GM12875 (cell line): ENCODE data around the gene BABAM1.
A peak's percentile ranks its signal among the peaks of the same experiment; 100 is the strongest.

Experiments
- H3K4me3 ChIP-seq: one replicate; pipeline ENCODE4 v1.5.1; 2011; ENCODE audit warnings: low read depth, low read length, control low read depth
- TF ChIP-seq, protein P1 (sequence below): IDR thresholded peaks from 2 replicates; pipeline ENCODE4 v1.5.1; 2011; ENCODE audit warnings: low read depth, mild to moderate bottlenecking, control low read depth, inconsistent platforms, low read length, moderate library complexity, borderline replicate concordance; ENCODE audit not compliant: insufficient read depth

BABAM1 gene

DNA sequence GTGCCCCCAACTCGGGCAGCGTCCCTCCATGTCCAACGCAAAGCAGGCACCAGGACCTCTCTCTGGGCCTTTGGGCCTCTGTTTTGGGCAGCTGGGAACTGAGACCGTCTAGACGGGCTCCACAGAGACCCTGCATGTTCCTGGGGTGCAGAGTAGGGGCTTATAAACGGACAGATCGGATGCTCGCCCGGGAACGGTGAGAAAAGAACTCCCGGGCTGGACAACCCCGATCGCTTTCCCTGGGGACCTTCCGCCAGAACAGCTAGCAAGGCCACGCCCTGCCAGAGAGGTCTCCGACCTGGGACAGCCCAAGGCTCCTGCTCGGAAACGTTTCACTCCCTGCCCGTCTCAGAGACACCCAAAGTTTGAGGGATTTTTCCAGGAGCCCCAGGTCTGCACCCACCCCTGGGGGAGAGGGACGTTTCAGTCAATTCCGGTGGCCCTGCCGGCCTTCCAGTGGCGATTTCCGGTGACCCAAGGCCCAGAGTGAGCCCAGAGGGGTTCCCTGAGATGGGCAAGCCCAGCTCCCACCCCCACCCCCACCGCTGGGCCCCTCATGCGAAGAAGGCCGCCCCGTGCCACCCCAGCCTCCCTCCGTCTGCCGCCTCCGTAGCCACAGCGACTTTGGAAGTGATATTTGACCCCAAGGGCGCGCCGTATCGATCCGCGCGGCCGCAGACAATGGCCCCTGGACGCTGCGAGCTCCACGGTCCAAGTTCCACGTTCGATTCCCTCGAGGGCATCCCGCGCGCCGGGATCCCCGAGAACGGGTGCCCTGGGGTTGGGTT is 23.2 kb upstream of the BABAM1 start:
- TF ChIP-seq, protein P1, sequence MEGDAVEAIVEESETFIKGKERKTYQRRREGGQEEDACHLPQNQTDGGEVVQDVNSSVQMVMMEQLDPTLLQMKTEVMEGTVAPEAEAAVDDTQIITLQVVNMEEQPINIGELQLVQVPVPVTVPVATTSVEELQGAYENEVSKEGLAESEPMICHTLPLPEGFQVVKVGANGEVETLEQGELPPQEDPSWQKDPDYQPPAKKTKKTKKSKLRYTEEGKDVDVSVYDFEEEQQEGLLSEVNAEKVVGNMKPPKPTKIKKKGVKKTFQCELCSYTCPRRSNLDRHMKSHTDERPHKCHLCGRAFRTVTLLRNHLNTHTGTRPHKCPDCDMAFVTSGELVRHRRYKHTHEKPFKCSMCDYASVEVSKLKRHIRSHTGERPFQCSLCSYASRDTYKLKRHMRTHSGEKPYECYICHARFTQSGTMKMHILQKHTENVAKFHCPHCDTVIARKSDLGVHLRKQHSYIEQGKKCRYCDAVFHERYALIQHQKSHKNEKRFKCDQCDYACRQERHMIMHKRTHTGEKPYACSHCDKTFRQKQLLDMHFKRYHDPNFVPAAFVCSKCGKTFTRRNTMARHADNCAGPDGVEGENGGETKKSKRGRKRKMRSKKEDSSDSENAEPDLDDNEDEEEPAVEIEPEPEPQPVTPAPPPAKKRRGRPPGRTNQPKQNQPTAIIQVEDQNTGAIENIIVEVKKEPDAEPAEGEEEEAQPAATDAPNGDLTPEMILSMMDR = no peak

DNA sequence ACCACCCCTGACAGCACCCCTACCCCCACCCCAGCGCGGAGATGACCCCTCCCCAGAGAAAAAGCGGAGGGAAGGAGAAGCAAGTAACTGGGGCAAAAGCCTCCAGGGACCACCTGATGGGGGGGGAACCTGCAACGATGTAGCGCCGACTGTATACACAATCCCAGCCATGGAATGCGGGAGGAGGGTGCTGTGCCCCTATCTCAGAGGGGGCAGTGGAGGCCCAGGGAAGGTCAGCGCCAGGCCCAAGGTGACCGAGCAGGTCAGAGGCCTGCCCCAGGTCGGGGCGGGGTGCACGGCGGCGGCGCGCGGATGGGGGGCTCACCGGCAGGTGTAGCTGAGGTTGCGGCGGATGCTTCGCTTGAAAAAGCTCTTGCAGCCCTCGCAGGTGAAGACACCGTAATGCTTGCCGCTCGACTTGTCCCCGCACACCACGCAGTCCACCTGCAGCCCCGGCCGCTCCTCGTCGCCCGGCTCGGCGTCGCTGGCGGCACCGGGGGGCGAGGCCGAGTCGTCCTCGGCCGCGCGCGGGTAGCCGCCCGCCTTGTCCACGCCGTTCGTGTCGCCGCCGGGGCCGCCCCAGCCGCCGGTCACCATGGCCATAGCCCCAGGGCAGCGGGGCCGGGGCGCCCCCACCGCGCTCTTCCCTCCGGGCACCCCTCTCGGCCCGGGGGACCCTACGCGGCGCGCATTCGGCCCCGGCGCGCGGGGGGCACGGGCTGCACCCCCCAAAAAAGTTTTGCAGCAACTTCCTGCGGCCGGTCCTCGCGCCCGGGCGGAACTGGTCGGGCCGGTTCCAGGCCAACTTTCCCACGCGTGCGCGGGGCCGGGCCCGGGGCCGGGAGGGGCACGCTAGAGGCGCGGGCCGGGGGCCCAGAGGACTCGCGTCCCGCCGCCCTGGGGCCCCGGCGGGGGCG is 22.4 kb upstream of the BABAM1 start:
- TF ChIP-seq, protein P1 = no peak

More for the DNA sequence above, 23.2 kb upstream of the BABAM1 start:
- H3K4me3 ChIP-seq = peak overlapping the region; percentile 68

DNA sequence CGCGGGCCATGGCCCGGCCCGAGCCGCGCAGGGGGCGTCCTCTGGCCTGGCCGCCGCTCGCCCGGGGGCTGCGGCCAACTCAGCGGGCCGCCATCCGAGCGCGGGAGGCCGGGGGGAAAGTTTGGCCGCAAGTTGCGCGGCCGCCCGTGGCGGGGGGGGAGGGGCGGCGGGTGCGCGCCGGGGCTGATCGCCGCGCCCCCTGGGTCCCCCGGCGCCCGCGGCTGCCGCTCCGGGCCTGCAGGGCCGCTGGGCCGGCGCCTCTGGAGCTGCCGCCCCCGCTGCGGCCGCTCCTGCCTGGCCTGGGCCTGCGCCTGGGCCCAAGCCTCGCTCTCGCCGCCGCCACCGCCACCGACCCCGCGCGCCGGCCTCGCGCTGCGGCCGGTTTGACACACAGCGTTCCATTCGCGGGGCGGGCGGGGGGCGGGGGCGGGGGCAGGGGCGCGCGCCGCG is 21.7 kb upstream of the BABAM1 start, which contains the start of gene NR2F6:
NR2F6 (minus strand) TSS at position 385 of the 450 bp plus-strand sequence. CDS start 699 bp downstream, outside the sequence.
- H3K4me3 ChIP-seq = peak within 1 kb of the TSS; percentile 68
- TF ChIP-seq, protein P1 = no peak

More for the DNA sequence above, 22.4 kb upstream of the BABAM1 start:
- H3K4me3 ChIP-seq = peak overlapping the region; percentile 68

DNA sequence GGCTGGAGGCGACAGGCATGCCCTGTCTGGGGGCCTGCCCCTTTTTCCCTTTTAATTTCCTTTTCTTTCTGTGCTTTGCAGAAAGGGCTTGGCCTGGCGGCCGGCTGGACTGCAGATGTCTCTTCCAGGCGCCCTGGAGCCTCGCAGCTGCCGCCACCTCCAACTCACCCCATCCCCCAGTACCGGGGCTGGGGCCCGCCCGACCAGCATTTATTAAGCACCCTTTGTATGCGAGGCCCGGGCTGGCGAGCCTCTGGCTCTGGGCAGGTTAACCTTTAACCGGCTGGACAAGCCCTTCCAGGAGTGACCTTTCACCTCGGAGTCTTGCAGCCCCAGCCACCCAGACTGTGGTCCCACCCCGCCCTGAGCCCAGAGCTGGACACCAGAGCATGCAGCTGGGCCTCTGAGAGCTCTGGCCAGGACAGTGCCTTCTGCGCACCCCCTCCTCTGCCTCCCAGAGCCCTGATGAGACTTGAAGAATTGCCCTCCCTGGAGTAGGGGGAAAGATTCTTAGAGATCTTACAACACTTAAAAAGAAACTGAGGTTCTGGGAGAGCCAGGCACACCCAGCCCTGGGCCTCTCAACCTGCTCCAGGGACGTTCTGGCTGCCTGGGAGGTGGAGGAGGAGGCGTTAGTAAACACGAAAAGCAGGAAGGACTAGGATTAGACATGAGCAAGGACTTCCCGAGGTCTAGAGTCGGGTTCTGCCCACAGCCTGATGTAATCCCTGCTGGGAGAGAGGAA is 20.4 kb upstream of the BABAM1 start:
- TF ChIP-seq, protein P1 = no peak
- peak overlapping the region; percentile 67 for H3K4me3 ChIP-seq

DNA sequence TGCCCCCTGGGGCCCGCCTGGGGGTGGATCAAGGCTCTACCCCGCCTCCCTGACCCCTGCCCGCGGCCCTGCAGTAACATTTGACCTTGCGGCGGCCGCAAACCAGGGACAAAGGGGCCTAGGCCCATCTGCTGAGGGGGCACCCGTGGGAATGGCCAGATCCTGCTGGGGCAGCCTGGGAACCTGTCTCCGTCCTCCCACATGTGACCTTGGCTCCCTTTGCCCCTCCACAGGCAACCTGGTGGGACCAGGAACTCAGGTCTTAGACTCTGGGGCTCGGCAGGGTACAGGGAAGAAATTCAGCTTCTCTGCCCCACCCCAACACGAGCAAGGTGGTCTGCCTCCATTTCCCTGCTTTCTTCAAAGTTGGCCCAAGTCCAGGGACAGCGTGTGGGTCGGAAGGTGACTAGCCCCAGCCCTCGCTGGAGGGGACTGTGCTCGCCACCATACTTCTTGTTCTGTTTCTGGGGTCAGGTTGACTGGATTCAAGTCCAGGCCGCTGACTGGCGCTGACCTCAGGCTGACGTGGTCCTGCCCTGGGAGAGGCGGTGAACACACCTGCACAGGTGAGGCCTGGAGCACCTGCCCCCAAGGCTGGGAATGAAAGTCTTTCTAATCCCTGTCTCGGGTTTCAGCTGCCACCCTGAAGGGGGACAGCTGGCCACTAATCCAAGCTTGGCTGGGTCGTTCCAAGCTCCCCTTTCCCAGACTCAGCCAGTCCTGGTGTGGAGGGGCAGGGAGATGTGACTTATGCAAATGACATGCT is 19.0 kb upstream of the BABAM1 start:
- TF ChIP-seq, protein P1 = no peak
- H3K4me3 ChIP-seq = no peak overlapping the region
